SK-MEL-5 (cell line): Measurements from ENCODE around the gene KMT2E. TPM values are rescaled to one million over a fixed set of nuclear protein-coding genes. Genes with fewer than 3 reads are reported as not detected.
A peak's percentile ranks its signal among the peaks of the same experiment; 100 is the strongest.
"Not testable (repeated sequence)": the region's sequence is repeated elsewhere in the genome, so short reads cannot be mapped to it uniquely, and the experiment has no call there.

Experiments
- DNase-seq: peaks from one replicate; pipeline ENCODE4 v3.0.0-alpha.2; 2016; ENCODE audit warnings: low read depth, low spot score
- in situ Hi-C: cut with HindIII; loops from 2 replicates; pipeline ENCODE4 v1.10.0; 2016; ENCODE audit warnings: low sequenced_read_pairs, high pct_unique_total_duplicates, low pct_unique_long_range_greater_than_20kb
- total RNA-seq: library from RNA; depleted of rRNA; stranded (reverse); fragments of >200 nt; shearing (Covaris generic); gene quantifications from 2 replicates; pipeline ENCODE4 v1.2.3, GENCODE V29; 2014

The KMT2E gene
- total RNA-seq, 1 experiment from 2014 or later, result 37.3 TPM

GRCh38 chr7:105016068-105016708 lies 2.2 kb downstream of the KMT2E start:
- in situ Hi-C loops, result no loop called here
- no peak for DNase-seq

DNA sequence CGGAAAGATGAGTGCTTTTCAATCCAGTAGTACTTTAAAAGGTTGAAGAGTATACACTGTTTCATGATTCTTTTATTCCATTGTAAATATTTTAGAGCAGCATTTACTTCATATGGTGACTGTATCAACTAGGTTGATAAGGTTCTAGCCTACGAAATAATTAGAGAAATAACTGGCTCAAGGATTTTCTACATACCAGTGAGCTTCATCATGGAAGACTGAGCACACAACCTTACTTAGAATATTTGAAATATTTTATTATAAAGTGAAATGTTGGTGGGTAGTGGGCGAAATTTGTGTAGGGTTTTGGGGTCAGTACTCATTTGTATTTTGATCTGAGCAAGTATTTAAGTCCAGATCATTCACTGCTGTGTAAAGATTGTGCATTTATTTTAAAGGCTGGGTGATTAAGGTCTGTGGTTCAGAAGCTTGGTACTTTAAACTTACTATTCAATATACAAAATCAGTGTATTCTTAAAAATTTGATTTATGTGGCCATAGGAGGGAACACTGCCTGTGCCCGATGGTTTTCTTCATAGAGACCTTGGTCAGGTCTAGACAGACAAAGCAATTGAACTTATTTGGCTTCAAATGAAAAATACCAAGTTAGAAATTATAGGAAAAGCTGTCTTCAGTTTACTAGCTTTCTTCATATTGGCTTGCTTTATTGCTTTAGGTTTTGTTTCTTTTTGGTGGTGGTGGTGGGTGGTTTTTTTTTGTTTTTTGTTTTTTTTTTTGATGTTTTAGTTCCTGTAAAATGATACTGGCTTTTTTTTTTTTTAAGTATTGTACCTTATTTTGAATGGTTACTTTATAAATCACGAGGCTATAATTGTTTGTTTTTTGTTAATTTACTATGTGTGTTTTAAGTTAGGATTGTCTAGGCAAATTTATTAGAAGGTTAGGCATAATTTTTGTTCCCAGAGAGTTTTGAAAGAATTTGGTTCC lies 3.0 kb downstream of the KMT2E start:
- DNase-seq, result no peak
- in situ Hi-C loops, result no loop called here

- in situ Hi-C loops, result no loop called here
- peak; percentile 61 for DNase-seq
Measured at GRCh38 chr7:105017657-105018365, 3.8 kb downstream of the KMT2E start.

DNA sequence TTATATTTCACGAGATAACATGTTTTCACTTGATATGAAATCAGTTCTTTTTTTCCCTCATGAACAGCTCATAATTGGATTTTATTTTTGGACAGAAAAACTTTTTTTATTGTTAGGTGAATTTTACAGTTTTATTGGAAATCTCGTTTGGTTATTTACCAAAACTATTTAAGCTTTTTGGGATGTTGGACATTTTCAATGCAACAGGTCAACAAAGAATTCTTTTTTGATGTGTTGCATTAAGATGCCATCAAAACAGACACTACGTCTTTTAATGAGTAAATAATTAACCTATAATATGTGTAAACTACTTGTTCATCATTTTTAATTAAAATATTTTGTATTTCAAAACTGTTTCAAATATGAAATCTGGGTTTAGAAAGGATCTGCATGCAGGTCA lies 5.3 kb downstream of the KMT2E start:
- DNase-seq, result no peak
- in situ Hi-C loops, result no loop called here

DNA sequence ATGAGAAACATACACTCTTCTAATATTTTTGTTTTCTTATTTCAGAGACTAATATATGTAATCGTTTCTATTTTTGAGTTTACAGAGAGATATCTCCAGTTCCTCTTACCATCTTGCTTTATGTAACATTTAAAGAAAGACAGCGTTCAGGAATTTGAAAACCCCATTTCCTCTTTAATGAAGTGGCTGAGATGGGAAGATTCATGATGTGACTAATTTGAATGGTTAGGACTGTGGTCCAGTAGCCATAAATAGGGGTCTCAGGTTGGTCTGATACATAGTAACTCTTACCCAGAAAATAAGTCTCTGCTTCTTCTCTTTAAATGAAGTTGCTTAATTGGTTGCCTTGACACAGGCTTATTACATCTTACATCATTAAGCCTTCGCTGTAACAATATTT lies 6.9 kb downstream of the KMT2E start:
- no peak for DNase-seq
- in situ Hi-C loops, result no loop called here

DNA sequence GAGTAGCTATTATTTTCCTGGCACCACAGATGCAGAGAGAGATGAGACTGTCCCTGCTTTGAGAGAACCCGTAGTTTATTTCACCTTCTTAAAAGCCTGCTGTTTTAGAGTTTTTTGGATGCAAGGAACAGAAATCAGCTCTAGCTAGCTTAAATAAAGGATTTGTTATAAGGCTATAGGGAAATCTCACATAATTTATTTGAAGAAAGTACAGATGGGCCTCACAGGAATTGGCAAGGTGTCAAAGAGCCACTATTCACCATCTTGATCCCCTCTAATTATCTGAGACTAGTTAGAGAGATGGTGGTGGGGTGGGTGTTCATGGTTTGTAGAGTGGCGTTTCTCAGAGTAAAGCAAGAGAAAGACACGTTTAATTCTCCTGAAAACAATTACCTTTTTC lies 7.3 kb downstream of the KMT2E start:
- no peak for DNase-seq
- in situ Hi-C loops, result no loop called here

DNA sequence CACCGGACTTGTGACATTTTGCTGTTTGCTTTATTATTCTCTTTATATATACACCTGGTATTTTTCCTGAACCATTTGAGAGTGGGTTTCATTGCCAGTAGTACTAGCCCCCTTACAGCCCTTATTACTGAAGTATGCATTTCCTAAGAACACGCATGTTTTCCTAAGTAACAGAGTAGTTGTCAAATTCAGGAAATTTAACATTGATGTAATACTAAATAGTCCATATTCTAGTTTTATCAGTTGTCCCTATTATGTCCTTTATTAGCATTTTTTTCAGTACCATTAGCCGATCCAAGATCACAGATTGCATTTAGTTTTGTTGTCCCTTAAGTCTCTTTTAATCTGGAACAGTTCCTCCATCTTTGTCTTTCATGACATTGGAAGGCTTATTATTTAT lies 8.0 kb downstream of the KMT2E start:
- DNase-seq, result no peak
- in situ Hi-C loops, result no loop called here

DNA sequence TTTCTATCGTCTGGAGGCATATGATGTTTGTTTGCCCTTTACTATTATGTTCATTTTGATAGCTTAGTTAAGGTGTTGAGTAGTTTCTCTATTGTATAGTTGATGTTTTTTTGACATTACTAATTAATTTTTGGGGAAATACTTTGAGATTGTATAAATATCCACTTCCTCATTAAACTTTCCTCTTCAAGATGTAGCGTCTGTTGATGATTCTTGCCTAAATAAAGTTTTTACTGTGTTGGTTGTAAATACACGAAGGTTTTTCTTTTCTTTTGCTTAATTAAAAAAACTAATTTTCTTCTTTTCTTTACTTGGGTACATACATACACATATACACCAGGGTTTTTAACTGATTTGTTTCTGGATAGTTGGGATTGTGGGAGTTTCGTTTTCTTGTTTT lies 8.5 kb downstream of the KMT2E start:
- in situ Hi-C loops, result no loop called here
- no peak for DNase-seq

DNA sequence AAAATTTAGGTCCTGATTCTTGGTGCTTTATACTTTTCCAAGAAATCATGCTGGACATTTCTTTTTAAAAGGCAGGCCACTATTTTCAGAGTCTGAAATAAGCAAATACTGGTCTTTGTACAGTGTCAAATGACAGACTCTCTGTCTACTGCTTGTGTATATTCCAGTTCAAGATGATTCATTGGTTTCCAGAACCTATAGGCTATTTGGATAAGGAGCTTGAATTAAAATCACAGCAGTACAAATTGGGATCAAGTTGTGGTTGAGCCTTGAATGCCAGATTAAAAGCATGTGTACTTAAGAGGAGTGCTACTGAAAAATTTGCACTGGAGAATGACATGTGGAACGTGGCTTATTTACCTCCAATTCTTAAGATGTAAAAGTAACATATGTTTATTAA lies 10.7 kb downstream of the KMT2E start:
- no peak for DNase-seq
- in situ Hi-C loops, result no loop called here

DNA sequence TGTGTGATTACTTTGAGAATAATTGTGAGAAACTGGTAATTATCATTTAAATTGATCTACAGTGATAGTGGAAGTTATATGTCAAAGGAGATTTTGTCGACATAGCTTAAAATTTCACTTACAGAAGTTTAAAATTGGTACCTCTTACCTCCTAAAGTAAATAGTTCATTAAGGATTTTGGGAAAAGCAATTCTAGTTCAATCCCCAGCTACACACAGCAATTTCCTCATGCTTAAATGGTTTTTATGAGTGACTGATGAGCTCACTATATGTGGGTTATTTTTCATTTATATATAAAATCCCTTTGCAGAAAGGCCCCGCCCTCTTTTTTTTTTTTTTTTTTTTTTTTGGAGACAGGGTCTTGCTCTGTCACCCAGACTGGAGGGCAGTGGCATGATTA lies 12.7 kb downstream of the KMT2E start:
- DNase-seq, result no peak
- in situ Hi-C loops, result no loop called here

DNA sequence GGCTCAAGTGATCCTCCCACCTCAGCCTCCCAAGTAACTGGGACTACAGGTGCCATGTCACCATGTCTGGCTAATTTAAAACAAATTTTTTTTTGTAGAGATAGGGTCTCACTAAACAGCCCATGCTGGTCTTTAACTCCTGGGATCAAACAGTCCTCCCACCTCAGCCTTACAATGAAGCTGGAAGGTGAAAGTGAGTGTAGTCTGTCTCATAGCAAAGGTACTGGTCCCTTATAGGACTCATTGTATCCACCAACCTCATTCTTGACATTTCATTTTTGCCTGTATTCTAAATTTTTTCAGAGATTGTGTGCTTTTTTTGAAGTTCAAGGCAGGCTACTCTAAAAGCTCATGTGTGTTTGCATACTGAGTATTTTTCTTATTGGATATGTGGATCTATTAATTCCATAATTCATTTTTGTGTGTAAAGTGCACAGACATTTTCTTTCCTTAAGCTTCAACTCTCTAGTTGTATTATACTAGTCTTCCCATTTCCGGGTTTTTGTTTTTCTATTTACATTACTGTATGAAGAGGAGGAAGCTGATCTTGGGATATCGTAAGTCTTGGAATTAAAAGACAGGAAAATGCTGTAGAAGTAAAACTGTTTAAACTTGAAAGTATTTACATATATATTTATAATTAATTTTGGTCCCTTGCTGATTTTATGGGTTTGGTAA lies 13.3 kb downstream of the KMT2E start:
- in situ Hi-C loops, result no loop called here
- no peak for DNase-seq

DNA sequence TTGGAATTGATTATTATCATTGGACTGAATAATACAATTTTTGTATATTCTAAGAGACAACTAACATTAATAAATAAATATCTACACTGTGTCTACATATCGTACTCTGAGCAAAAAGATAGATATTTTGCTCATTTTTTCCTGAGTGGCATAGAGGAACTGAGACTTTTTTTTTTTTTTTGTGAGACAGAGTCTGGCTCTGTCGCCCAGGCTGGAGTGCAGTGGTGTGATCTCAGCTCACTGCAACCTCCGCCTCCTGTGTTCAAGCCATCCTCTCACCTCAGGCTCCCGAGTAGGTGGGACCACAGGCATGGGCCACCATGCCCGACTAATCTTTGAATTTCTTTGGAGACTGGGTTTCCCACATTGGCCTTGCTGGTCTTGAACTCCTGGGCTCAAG lies 14.0 kb downstream of the KMT2E start:
- in situ Hi-C loops, result no loop called here
- no peak for DNase-seq

DNA sequence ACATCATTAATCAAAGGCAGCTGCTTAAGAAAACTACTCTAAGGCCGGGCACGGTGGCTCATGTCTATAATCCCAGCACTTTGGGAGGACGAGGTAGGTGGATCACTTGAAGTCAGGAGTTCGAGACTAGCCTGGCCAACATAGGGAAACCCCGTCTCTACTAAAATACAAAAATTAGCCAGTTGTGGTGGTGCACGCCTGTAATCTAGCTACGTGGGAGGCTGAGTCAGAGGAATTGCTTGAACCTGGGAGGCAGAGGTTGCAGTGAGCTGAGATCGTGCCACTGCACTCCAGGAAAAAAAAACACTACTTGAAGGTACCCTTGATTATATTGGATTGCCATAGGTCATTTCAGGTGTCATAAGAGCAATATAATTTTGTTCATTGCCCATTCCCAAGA lies 14.9 kb downstream of the KMT2E start:
- in situ Hi-C loops, DNase-seq: not testable (repeated sequence)

- no peak for DNase-seq
- in situ Hi-C loops, result no loop called here
Measured at GRCh38 chr7:105030447-105030846, 16.4 kb downstream of the KMT2E start.

GRCh38 chr7:105032553-105033214 lies 18.7 kb downstream of the KMT2E start:
- DNase-seq, result no peak
- in situ Hi-C loops, result no loop called here

DNA sequence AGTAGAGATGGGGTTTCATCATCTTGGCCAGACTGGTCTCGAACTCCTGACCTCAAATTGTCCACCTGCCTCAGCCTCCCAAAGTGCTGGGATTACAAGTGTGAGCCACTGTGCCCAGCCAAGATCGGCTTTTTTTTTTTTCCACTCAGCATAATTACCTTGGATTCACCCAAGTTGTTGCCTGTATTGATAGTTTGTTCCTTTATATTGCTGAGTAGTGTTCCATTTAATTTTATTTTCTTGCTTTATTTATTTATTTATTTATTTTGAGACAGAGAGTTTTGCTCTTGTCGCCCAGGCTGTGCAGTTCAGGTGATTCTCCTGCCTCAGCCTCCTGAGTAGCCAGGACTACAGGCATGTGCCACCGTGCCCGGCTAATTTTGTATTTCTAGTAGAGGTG lies 21.3 kb downstream of the KMT2E start:
- DNase-seq, result no peak
- in situ Hi-C loops, result no loop called here
